T-helper 2 cell (primary cell): Measurements from ENCODE around the gene NMRAL1.

Source experiments
- DNase-seq, 5 experiments: peaks; one replicate each; pipeline versions ENCODE4 v3.0.0 to v3.0.0-alpha.2; 2012 to 2022

NMRAL1 gene

GRCh38 chr16:4501071-4501478 lies 26.6 kb upstream of the NMRAL1 start:
- DNase-seq: no peak

GRCh38 chr16:4500272-4500671 lies 25.8 kb upstream of the NMRAL1 start:
- no peak for DNase-seq

GRCh38 chr16:4499196-4499555 lies 24.8 kb upstream of the NMRAL1 start:
- DNase-seq: no peak

GRCh38 chr16:4498546-4499195 lies 24.2 kb upstream of the NMRAL1 start:
- DNase-seq: no peak

- DNase-seq: no peak
Measured at GRCh38 chr16:4496305-4496704, 21.9 kb upstream of the NMRAL1 start.

- no peak for DNase-seq
Measured at GRCh38 chr16:4495766-4496165, 21.3 kb upstream of the NMRAL1 start.

- DNase-seq: no peak
Measured at GRCh38 chr16:4494746-4495490, 20.5 kb upstream of the NMRAL1 start.

- DNase-seq: no peak
Measured at GRCh38 chr16:4491898-4492297, 17.5 kb upstream of the NMRAL1 start.

GRCh38 chr16:4489030-4489429 lies 14.6 kb upstream of the NMRAL1 start:
- no peak for DNase-seq

- peak in 2 of 5 experiments; percentile 68 to 84 for DNase-seq
Measured at GRCh38 chr16:4488499-4488967, 14.1 kb upstream of the NMRAL1 start.

GRCh38 chr16:4487955-4488498 lies 13.6 kb upstream of the NMRAL1 start:
- DNase-seq: peak in 1 of 5 experiments; percentile 13

- no peak for DNase-seq
Measured at GRCh38 chr16:4486126-4486893, 11.9 kb upstream of the NMRAL1 start.

GRCh38 chr16:4481963-4482362 lies 7.5 kb upstream of the NMRAL1 start:
- no peak for DNase-seq

- DNase-seq: peak in 1 of 5 experiments; percentile 57
Measured at GRCh38 chr16:4481526-4481925, 7.1 kb upstream of the NMRAL1 start.

- DNase-seq: peak in 1 of 5 experiments; percentile 50
Measured at GRCh38 chr16:4477966-4478365, 3.5 kb upstream of the NMRAL1 start.

GRCh38 chr16:4475880-4476788 lies 1.7 kb upstream of the NMRAL1 start, which contains the start of gene HMOX2:
HMOX2 (plus strand) TSS chr16:4476398; CDS start chr16:4505525, 29,127 bp downstream.
- DNase-seq: peak; percentile 84 to 95 (median 88)

- no peak for DNase-seq
Measured at GRCh38 chr16:4472880-4473279, 1.5 kb downstream of the NMRAL1 start.

- DNase-seq: no peak
Measured at GRCh38 chr16:4471869-4472268, 2.6 kb downstream of the NMRAL1 start.

GRCh38 chr16:4468972-4469371 lies 5.5 kb downstream of the NMRAL1 start:
- DNase-seq: no peak

GRCh38 chr16:4467916-4468315 lies 6.5 kb downstream of the NMRAL1 start:
- DNase-seq: no peak

- peak in 4 of 5 experiments; percentile 32 to 95 (median 60) for DNase-seq
Measured at GRCh38 chr16:4465977-4466779, 8.2 kb downstream of the NMRAL1 start.
